Astrocyte of the cerebellum (primary cell): ENCODE measurements around the gene ACSL4.
"Not testable (repeated sequence)": the region's sequence is repeated elsewhere in the genome, so short reads cannot be mapped to it uniquely, and the experiment has no call there.

Experiments
- DNase-seq: peaks from one replicate; pipeline ENCODE4 v3.0.0-alpha.2; 2011; ENCODE audit warnings: low read depth
- H3K4me3 ChIP-seq: 2 replicates; pipeline ENCODE4 v1.5.1; 2011; ENCODE audit warnings: mild to moderate bottlenecking, low read depth, low read length, moderate library complexity
- in situ Hi-C: cut with HindIII; loops from 2 replicates; pipeline ENCODE4 v1.10.0; 2017; ENCODE audit warnings: low sequenced_read_pairs
- TF ChIP-seq, protein P1 (sequence below): IDR thresholded peaks from 2 replicates; pipeline ENCODE4 v1.5.1; 2012; ENCODE audit warnings: low read length, low read depth, moderate library complexity, mild to moderate bottlenecking; ENCODE audit errors: missing control alignments

The ACSL4 gene

DNA sequence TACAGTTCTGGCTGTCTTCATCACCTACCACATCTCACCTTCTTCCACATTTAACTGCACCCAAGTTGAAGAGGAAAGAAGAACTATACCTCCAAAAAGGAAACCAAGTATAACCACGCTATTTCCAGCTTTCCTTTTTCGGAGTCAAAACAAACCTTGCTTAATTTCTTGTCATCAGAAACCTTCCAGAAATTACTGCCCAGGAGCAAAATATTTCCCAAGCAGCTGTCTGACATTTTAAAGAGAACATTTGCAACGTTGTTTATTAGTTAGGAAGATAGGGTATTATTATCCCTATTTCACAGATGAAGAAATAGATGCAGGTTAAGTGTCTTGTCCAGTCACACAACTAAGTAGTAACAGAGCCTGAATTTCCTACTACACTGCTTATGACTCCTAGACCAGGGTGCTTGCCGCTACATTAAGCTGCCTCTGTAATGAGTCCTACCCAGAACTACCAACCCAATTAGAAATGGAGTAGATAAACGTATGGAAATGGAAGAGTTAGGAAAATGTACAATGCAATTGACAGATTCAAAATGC, 2.2 kb upstream of the ACSL4 start:
- in situ Hi-C loops = loop anchor here (5.0 kb wide), 2 partner anchors 38 to 87 kb away; no protein-coding TSS in a partner anchor
- DNase-seq = no peak
- TF ChIP-seq, protein P1, sequence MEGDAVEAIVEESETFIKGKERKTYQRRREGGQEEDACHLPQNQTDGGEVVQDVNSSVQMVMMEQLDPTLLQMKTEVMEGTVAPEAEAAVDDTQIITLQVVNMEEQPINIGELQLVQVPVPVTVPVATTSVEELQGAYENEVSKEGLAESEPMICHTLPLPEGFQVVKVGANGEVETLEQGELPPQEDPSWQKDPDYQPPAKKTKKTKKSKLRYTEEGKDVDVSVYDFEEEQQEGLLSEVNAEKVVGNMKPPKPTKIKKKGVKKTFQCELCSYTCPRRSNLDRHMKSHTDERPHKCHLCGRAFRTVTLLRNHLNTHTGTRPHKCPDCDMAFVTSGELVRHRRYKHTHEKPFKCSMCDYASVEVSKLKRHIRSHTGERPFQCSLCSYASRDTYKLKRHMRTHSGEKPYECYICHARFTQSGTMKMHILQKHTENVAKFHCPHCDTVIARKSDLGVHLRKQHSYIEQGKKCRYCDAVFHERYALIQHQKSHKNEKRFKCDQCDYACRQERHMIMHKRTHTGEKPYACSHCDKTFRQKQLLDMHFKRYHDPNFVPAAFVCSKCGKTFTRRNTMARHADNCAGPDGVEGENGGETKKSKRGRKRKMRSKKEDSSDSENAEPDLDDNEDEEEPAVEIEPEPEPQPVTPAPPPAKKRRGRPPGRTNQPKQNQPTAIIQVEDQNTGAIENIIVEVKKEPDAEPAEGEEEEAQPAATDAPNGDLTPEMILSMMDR = no peak
- no peak overlapping the region for H3K4me3 ChIP-seq

DNA sequence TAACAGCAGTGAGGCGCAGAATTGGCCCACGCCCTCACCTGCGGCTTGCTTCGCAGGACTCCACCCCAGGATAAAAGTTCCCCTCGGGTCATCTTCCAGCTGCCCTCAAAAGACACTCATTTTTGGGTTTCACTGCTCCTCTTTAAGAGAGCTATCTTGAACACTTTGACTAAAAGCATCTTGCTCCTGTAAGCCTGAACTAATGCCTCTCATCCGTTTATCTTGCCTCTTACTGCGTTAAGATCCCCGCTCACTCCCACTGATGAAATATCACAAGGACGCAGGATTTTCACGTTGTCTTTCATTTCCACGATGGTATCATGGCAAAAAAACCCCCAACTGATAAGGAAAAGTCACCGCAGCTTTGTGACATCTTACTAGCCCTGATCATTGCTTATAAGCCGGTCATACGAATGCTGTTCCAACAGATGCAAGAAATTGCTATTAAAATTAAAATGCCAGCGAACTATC, 591 bp upstream of the ACSL4 start:
- peak overlapping the region; percentile 80 for H3K4me3 ChIP-seq
- no peak for DNase-seq
- TF ChIP-seq, protein P1 = no peak
- in situ Hi-C loops = no loop called here

DNA sequence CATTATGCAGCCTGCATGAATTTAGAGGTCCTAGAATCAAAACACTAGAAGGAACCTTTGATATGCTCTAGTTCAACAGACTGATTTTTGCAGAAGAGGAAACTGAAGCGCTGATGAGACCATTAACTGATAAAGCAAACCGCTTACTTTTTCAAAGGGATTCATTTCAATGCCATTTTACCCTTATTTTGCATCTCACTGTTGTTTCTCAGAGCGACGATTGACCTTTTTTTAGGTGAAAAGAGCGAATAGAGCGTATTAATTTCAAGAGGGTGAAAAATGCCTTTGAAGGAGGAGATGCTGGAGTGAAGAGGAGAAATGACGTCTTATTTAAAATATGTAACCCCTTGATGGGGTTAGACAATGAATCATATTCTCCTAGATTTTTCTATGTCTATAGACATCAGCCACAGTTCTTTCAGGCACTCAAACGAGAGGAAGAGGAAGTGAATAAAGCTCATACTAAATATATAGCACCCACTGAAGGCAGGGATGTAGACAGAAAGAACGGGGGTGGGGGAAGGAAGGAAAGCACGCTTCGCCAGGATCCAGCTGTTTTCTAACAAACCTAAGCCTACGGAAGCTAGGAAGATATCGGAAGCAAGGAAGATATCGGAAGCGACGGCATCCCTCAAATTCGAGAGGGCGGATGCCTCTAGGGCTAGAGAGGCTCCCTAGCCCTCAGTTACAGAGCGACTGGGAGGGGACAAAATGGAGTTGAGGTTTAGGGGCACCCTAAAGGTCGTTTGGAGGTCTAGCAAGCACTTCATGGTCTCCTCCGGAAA, 848 bp downstream of the ACSL4 start:
- DNase-seq = no peak
- in situ Hi-C loops = no loop called here
- H3K4me3 ChIP-seq = peak overlapping the region; percentile 80
- TF ChIP-seq, protein P1 = no peak

DNA sequence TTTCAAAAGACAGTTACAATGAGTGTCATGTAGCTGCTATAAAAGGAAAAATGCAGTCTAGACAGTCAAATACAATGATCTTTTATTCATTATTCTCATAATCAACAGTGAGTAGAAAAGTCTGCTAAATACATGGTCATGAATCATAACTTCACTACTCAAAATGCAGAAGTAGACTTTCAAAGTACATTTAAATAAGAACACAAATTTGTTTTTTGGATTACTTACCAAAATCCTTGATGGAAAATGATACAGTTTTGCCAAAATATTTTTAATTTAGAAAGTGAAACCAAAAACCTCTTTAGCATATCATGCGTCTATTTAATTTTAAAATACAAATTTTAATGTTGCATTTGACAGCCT, 4.9 kb downstream of the ACSL4 start:
- no peak overlapping the region for H3K4me3 ChIP-seq
- no peak for DNase-seq
- in situ Hi-C loops = no loop called here
- TF ChIP-seq, protein P1 = no peak

DNA sequence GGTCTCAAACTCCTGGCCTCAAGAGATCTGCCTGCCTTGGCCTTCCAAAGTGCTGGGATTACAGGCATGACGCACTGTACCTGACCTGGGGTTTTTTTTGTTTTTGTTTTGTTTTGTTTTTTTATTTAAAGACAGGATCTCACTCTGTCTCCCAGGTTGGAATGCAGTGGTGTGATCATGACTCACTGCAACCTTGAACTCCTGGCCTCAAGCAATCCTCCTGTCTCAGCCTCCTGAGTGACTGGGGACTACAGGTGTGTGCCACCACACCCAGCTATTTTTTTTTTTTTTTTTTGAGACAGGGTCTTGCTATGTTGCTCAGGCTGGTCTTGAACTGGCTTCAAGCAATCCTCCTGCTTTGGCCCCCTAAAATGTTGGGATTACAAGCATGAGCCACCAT, 8.1 kb downstream of the ACSL4 start:
- in situ Hi-C loops, DNase-seq, H3K4me3 ChIP-seq: not testable (repeated sequence)

DNA sequence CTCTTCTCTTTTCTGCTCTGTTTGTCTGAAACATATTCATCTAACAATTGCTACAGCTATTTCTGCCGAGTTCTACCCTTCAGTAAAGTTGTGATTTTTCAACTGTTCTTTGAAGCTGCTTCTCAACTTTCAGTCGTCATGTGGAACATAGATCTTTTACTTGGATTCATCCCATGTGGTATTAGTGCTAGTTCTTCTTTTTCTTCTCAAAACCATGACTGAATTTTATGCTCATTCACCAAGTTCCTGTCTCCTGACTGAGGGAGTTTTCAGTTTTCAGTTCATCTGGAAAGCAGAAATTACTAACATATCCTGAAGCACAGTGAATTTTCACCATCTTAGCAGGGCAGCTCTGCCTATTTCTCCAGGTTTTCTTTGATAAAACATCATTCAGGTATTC, 12.1 kb downstream of the ACSL4 start:
- no peak overlapping the region for H3K4me3 ChIP-seq
- TF ChIP-seq, protein P1 = no peak
- in situ Hi-C loops = no loop called here
- no peak for DNase-seq

DNA sequence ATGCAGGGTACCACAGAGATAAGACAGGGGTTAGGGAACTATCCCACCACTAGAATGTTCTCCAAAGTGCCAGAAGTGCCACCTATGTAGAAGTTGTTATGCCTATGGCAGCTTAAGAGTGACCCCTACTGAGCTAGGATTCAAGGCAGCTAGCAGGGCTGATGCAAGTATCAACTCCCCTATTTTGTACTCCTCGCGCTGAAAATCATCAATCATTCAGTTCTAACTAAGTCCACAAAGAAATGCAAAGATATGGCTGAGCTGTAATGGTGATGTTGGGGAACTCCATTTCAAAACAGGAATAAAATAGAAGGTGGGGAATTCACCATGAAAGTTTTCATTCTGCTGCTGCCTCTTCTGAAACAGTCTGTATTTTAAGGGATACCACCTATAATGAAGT, 13.8 kb downstream of the ACSL4 start:
- in situ Hi-C loops = loop anchor here (10.0 kb wide), 1 partner anchor 166 kb away; no protein-coding TSS in a partner anchor
- TF ChIP-seq, protein P1 = no peak
- H3K4me3 ChIP-seq = no peak overlapping the region

More for the DNA sequence above, 13.8 kb downstream of the ACSL4 start:
- DNase-seq = no peak
